ENCODE data around the gene WWC2.
"Not testable (repeated sequence)": the region's sequence is repeated elsewhere in the genome, so short reads cannot be mapped to it uniquely, and the experiment has no call there.

WWC2 gene

DNA sequence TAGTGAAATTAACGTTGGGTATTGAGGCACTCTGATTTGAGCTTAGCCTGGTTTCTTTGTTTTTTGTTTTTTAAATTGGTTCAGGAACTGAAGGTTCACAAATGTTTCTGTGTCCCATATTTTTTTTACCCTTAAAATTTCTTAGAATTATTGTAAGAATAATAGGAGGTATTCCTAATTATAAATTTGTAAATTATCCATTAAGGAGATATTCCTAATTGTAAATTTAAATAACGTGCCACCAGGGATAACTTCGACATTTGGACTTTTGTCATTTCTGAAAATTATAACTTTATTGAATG, 1.2 kb downstream of the WWC2 start:
- no peak for DNase-seq (ENCODE audit: low read depth in 1 of 2, low spot score in 1 of 2)

DNA sequence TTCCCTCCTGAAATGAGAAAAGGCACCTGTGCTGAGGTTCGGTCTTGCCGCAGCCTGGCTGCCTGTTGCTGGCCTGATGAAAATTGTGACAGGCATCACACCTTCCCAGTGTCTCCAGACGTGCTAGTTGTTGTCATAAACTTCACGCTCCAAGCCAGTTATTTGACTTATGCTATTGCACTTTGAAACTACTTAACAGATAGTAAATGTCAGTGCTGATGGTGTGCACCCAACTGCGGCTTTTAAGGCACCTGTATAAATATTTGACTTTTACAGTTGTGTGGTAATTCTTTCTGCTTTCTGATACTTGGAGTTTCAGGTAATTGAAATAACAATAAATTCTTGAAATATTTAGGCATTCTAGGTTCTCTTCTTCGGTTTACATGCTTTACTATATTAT, 1.8 kb downstream of the WWC2 start:
- DNase-seq (ENCODE audit: low read depth in 1 of 2, low spot score in 1 of 2): no peak

- DNase-seq (ENCODE audit: low read depth in 1 of 2, low spot score in 1 of 2): no peak
These were observed 3.0 kb downstream of the WWC2 start for GRCh38 chr4:183101956-183102480.

GRCh38 chr4:183105092-183105491, 6.0 kb downstream of the WWC2 start:
- DNase-seq (ENCODE audit: low read depth in 1 of 2, low spot score in 1 of 2): no peak

- no peak for DNase-seq (ENCODE audit: low read depth in 1 of 2, low spot score in 1 of 2)
These were observed 7.8 kb downstream of the WWC2 start for GRCh38 chr4:183106839-183107238.

- no peak for DNase-seq (ENCODE audit: low read depth in 1 of 2, low spot score in 1 of 2)
These were observed 8.9 kb downstream of the WWC2 start for GRCh38 chr4:183107891-183108459.

- no peak for DNase-seq (ENCODE audit: low read depth in 1 of 2, low spot score in 1 of 2)
These were observed 11.2 kb downstream of the WWC2 start for GRCh38 chr4:183110244-183110643.

DNA sequence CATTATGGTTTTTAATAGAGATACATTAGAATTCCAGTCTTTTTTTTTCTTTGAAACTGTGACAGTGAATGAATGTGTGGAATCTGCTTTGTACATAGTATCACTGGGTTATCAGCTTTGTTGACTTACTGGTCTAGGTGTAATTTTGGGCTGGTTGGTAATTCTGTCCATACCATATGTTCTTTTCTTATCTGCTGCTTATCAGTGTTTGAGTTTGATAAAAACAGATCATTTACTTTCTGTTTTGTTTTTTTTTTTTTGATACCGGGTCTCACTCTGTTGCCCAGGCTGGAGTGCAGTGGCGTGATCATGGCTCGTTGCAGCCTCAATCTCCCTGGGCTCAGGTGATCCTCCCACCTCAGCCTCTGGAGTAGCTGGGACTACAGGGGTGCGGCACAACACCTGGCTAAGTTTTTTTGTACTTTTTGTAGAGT, 12.4 kb downstream of the WWC2 start:
- no peak for DNase-seq (ENCODE audit: low read depth in 1 of 2, low spot score in 1 of 2)

- no peak for DNase-seq (ENCODE audit: low read depth in 1 of 2, low spot score in 1 of 2)
These were observed 19.1 kb downstream of the WWC2 start for GRCh38 chr4:183118141-183118540.

- DNase-seq (ENCODE audit: low read depth in 1 of 2, low spot score in 1 of 2): no peak
These were observed 19.5 kb downstream of the WWC2 start for GRCh38 chr4:183118585-183118984.

DNA sequence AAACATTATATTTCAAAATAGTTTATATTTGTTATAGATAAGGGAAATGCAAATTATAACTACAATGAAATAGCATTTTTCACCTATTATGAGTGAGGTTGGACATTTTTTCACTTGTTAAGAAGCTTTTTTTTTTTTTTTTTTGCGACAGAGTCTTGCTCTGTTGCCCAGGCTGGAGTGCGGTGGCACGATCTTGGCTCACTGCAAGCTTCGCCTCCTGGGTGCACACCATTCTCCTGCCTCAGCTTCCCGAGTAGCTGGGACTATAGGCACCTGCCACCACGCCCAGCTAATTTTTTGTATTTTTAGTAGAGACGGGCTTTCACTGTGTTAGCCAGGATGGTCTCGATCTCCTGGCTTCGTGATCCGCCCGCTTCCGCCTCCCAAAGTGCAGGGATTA, 22.6 kb downstream of the WWC2 start:
- not testable (repeated sequence) for DNase-seq (ENCODE audit: low read depth in 1 of 2, low spot score in 1 of 2)

DNA sequence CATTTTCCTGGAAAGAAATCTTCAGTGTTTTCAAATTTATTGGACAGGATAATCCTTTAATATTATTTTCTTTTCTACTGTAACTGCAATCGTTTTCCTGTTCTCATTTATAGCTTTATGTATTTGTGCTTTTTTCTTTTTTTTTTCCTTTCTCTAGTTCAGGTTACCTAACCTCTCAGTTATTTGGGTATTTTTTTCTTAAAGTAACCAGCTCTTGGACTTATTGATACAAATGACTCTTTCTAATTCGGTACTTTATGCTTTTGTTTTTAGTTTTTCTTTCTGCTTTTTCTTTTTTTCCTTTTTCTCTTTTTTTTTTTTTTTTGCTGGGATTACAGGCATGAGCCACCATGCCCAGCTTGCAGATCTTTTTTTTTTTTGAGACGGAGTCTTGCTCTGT, 25.2 kb downstream of the WWC2 start:
- DNase-seq (ENCODE audit: low read depth in 1 of 2, low spot score in 1 of 2): no peak

DNA sequence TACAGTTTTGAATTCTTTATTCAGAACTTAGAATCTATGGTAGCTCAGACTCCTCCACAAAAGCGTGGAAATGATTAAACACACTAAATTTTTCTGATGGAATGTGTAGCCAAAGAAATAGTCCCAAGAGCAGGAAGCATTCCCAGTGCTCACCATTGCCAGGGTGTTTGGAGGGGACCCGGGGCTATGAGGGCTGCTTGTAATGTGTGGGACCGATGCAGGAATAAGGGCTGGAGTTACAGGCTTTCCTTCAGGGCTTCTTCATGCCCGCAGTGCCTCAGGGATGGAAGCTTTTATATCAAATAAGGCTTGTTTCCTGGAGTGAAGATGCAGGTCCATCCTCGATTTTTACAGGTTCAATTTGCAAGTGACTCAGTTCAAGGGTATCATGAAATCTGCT, 25.8 kb downstream of the WWC2 start:
- no peak for DNase-seq (ENCODE audit: low read depth in 1 of 2, low spot score in 1 of 2)

GRCh38 chr4:183129125-183129524, 30.1 kb downstream of the WWC2 start:
- no peak for DNase-seq (ENCODE audit: low read depth in 1 of 2, low spot score in 1 of 2)

DNA sequence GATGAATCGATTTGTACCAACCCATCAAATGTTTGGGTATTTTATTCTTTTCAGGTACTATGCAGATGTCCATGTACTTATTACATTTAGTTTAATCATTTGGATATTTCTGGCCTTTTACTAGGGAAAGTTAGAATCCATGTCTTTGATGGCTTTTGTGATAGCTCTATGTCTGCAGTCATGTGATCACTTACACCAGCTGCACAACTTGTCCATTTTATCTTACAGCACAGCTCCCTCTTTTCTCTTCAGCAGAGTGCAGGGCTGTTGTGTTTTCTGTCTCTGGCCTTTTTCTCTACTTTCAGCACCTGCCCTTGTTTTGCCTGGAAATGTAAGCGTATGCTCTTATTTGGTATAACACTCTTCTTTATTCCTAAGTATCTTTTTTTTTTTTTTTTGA, 30.6 kb downstream of the WWC2 start:
- DNase-seq (ENCODE audit: low read depth in 1 of 2, low spot score in 1 of 2): no peak

- no peak for DNase-seq (ENCODE audit: low read depth in 1 of 2, low spot score in 1 of 2)
These were observed 31.5 kb downstream of the WWC2 start for GRCh38 chr4:183130328-183131155.

DNA sequence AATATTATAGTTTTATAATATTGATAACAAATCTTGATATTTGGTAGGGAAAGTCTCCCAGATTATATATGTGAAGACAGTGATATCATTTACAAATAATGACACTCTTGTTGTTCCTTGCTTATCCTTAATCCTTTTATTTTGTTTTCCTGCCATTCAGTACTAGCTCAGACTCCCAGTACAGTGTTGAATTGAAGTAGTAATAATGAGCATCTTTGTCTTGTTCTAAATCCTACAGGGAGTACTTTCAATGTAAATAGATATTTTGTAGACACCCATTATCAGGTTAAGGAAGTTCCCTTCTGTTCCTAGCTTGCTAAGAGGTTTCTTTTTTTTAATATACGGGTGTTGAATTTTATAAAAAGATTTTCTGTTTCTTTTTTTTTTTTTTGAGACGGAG, 33.0 kb downstream of the WWC2 start:
- DNase-seq (ENCODE audit: low read depth in 1 of 2, low spot score in 1 of 2): no peak

DNA sequence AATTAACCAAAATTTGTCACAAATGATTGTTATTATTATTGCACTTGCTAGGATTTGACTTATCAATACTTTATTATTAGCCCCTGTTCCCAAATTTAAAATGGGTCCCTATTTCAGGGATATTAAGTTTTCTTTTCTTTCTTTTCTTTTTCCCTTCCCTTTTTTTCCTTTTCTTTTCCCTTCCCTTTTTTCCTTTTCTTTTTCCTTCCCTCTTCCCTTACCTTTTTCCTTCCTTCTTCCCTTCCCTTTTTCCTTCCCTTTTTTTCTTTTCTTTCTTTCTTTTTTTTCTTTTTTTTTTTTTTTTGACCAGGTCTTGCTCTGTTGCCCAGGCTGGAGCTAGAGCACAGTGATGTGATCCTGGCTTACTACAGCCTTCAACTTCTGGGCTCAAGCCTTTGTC, 33.8 kb downstream of the WWC2 start:
- DNase-seq (ENCODE audit: low read depth in 1 of 2, low spot score in 1 of 2): no peak

- DNase-seq (ENCODE audit: low read depth in 1 of 2, low spot score in 1 of 2): no peak
These were observed 37.8 kb downstream of the WWC2 start for GRCh38 chr4:183136855-183137254.

DNA sequence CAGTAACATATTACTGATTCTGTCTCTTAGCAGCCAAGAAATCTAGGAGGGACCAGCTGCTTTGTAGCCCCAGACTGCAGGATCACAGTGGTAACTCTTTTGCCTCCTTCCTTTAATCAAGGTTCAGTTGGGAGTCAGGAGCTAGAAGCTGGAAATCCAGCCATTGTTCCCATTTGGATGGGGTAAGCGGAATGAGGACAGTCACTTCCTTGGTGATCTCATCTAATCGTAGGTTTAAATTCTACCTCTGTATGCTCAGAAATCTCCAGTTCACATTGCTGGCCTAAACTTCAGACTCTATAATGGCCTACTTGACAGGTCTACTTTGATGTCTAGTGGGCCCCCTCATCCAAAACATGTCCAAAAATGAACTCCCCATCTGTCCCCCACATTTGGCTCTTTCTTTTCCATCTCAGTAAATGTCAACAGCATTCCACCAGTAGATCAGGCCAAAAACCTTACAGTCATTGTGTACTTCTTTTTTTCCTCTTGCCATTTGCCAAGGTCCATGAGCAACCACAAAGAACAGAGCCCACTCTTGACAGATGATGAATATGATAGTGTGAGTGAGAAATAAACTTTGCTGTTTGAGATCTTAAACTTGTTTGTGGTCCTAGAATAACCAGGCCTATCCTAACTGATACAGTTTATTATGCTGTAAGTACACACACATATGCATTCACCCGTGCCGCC, 40.1 kb downstream of the WWC2 start:
- DNase-seq (ENCODE audit: low read depth in 1 of 2, low spot score in 1 of 2): no peak

DNA sequence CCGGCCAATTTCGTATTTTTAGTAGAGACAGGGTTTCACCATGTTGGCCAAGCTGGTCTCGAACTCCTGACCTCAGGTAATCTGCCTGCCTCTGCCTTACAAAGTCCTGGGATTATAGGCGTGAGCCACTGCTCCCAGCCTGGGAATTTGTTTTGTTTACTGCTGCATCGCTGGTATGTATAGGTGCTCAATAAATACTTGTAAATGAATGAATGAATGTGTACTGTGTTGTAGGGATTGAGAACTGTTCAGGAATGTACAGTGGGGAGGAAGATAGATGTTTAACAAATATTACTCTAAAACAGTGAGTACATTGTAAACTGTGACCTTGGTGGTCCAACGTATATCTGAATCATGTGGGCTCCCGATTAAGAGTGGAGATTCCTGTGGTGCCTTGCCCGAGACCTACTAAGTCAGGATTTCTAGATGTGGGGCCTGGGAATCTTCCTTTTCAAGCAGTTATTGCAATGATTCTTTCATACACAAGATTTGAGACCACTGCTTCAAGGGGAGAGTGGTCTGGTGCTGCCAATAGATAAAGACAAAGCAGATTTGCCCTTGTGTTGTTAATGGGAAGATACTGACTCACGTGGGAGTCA, 41.0 kb downstream of the WWC2 start:
- no peak for DNase-seq (ENCODE audit: low read depth in 1 of 2, low spot score in 1 of 2)

GRCh38 chr4:183140911-183141320, 41.9 kb downstream of the WWC2 start:
- DNase-seq (ENCODE audit: low read depth in 1 of 2, low spot score in 1 of 2): no peak

Data from stimulated activated CD4-positive, alpha-beta T cell treated with anti-CD3 and anti-CD28 coated beads, Interleukin-15, amount 100 ng/mL, for 1 hour (primary cell).